HEK293T (cell line): ENCODE measurements around the gene CAT.

Source experiments
- CTCF ChIA-PET: fragments of 350-600 bp; formaldehyde crosslinking; extraction: SDS; loops from one replicate; lab custom pipeline; 2021; ENCODE audit warnings: antibody characterized with exemption, inconsistent platforms; lab: Yijun Ruan, JAX
- POLR2A ChIA-PET: fragments of 350-600 bp; formaldehyde crosslinking; extraction: SDS; loops from one replicate; lab custom pipeline; 2020; ENCODE audit warnings: antibody characterized with exemption, inconsistent platforms; lab: Yijun Ruan, JAX
- DNase-seq: peaks from one replicate; pipeline ENCODE4 v3.0.0; 2012; ENCODE audit warnings: mixed read lengths; ENCODE audit errors: extremely low spot score
- ARNT ChIP-seq: fragments of 450-650 bp; IDR thresholded peaks from 2 replicates; pipeline ENCODE4 v1.6.1; 2017; ENCODE audit warnings: mild to moderate bottlenecking
- BHLHE40 ChIP-seq: fragments of 450-650 bp; IDR thresholded peaks from 2 replicates; pipeline ENCODE4 v1.6.1; 2016; ENCODE audit warnings: mild to moderate bottlenecking, moderate library complexity, borderline replicate concordance
- ELF4 ChIP-seq: fragments of 450-650 bp; IDR thresholded peaks from 2 replicates; pipeline ENCODE4 v1.6.1; 2017; ENCODE audit warnings: antibody characterized with exemption
- FOXA1 ChIP-seq: fragments of 450-650 bp; IDR thresholded peaks from 2 replicates; pipeline ENCODE4 v1.6.1; 2016; ENCODE audit warnings: mild to moderate bottlenecking
- FOXK2 ChIP-seq: fragments of 450-650 bp; IDR thresholded peaks from 2 replicates; pipeline ENCODE4 v1.6.1; 2016; ENCODE audit warnings: mild to moderate bottlenecking
- FOXM1 ChIP-seq: fragments of 450-650 bp; IDR thresholded peaks from 2 replicates; pipeline ENCODE4 v1.6.1; 2017; ENCODE audit warnings: mild to moderate bottlenecking, borderline replicate concordance
- HDGF ChIP-seq: fragments of 450-650 bp; IDR thresholded peaks from 2 replicates; pipeline ENCODE4 v1.6.1; 2017; ENCODE audit warnings: antibody characterized with exemption, borderline replicate concordance
- L3MBTL2 ChIP-seq: fragments of 450-650 bp; conservative IDR thresholded peaks from 2 replicates; pipeline ENCODE4 v1.6.1; 2016; ENCODE audit warnings: mild to moderate bottlenecking
- LEF1 ChIP-seq: fragments of 450-650 bp; IDR thresholded peaks from 2 replicates; pipeline ENCODE4 v1.6.1; 2017; ENCODE audit warnings: mild to moderate bottlenecking, borderline replicate concordance
- NFRKB ChIP-seq: fragments of 450-650 bp; IDR thresholded peaks from 2 replicates; pipeline ENCODE4 v1.6.1; 2016; ENCODE audit warnings: mild to moderate bottlenecking, moderate library complexity
- PKNOX1 ChIP-seq: fragments of 450-650 bp; IDR thresholded peaks from 2 replicates; pipeline ENCODE4 v1.6.1; 2016
- SP1 ChIP-seq: fragments of 450-650 bp; IDR thresholded peaks from 2 replicates; pipeline ENCODE4 v1.6.1; 2017
- SUZ12 ChIP-seq: fragments of 450-650 bp; IDR thresholded peaks from 2 replicates; pipeline ENCODE4 v1.6.1; 2016; ENCODE audit warnings: mild to moderate bottlenecking
- TARDBP ChIP-seq: fragments of 450-650 bp; IDR thresholded peaks from 2 replicates; pipeline ENCODE4 v1.6.1; 2016
- ZNF384 ChIP-seq: fragments of 450-650 bp; IDR thresholded peaks from 2 replicates; pipeline ENCODE4 v1.6.1; 2016

The CAT gene

DNA sequence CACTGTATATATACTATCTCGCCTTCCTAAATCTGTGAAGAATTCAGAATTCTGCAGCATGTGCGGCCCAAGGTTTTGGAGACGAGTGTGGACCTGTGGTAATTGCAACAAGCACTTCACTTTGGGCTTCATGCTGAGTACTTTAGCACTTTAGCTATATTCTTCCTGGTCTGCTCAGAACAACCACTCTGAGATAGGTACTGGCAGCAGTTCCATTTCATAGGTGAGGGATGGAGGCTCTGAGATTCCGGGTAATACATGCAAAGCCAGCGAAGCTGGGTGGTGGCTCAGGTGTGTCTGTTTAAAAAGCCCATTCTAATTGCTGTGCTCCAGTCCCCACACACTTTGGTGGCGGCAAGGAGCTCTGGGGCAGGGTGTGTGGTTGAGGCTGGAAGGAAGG lies 68.4 kb downstream of the CAT start:
- POLR2A ChIA-PET, result no interaction called here
- CTCF ChIA-PET, result no interaction called here

DNA sequence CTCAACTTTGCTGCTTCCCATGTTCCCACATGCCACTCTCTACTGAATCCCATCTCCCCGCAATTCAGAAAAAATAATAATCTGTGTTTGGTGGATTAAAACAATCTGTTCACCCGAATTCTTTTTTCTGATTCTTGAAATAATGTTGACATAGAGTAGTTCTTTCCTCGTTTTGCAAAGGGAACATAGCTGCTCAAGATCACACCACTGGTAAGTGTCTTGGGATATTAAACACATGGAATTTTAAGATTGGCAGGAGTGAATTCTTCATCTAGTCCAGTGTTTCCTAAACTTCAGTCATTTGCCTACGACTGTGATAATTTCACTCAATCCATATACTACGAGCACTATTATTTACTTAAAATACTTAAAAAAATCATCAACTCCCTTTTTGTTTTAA lies 68.9 kb downstream of the CAT start:
- DNase-seq, result no peak
- ChIA-PET CTCF (no interaction called here), POLR2A (no interaction called here)
- TF ChIP-seq L3MBTL2, result no peak
- TF ChIP-seq SP1, result no peak
- no peak for TF ChIP-seq PKNOX1

More for the DNA sequence above, 68.4 kb downstream of the CAT start:
- DNase-seq, result no peak
- TF ChIP-seq BHLHE40 (no peak), HDGF (no peak), TARDBP (no peak), ARNT (no peak), FOXM1 (no peak), NFRKB (no peak), L3MBTL2 (no peak), FOXK2 (no peak), SP1 (no peak), PKNOX1 (no peak), SUZ12 (no peak), ZNF384 (no peak)

DNA sequence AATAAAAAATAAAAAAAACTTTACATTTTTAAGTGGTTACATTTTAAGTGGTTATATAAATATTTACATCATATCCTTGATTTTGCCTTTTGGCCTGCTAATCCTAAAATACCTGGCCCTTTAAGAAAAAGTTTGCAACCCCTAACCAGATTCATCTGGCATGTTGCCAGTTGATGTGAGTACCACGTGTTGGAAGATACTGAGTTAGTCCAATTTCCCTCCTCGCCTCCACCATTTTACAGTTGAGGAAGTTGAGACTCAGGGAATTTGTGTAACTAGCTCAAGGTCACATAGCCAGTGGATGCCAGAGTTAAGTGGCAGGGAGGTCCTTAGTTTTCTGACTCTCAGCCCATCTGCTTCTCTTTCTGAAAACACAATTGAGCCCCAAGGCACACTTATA lies 69.8 kb downstream of the CAT start:
- ChIA-PET POLR2A (no interaction called here), CTCF (interaction anchor here (0.6 kb wide), 1 partner anchor 53 kb away, joined by 3 read pairs; no protein-coding TSS in a partner anchor)
- TF ChIP-seq PKNOX1 (no peak), L3MBTL2 (0 out of 2 replicates have a peak, but pooled peaks have one; percentile 35)
- DNase-seq, result no peak

DNA sequence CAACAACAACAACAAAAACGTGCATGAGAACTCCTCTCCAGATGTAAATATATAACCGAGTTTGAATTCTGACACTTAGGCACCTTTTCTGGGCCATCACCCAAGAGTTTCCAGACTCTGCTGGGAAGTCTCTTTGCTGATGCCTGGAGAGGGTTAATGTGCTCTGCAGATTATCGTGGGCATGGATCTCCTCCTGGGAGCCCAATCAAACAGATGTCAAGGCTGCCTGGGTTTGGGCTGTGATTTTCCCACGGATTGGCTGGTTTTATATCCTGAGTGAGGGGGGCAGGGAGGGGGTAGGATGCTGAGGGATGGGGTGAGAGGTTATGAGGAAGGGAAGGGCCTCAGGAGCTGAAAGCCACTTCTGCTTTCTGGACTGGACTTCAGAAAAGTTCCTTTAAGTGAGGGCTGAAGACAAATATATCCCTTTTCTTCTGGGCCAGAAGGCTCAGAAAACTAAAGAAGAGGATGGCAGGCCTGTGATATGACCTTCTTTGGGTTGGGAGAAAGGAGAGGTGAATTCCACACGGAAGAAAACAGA lies 70.7 kb downstream of the CAT start:
- ChIA-PET CTCF (no interaction called here), POLR2A (no interaction called here)
- TF ChIP-seq HDGF, result no peak
- TF ChIP-seq SUZ12, result no peak
- TF ChIP-seq SP1, result no peak
- DNase-seq, result no peak

GRCh38 chr11:34510218-34510617 lies 71.5 kb downstream of the CAT start:
- ChIA-PET POLR2A (no interaction called here), CTCF (no interaction called here)
- TF ChIP-seq LEF1 (no peak), BHLHE40 (no peak)
- no peak for DNase-seq

GRCh38 chr11:34510673-34511072 lies 71.9 kb downstream of the CAT start:
- DNase-seq, result no peak
- ChIA-PET POLR2A (no interaction called here), CTCF (no interaction called here)
- no peak for TF ChIP-seq FOXK2
- TF ChIP-seq FOXA1, result no peak
- TF ChIP-seq ELF4, result no peak

DNA sequence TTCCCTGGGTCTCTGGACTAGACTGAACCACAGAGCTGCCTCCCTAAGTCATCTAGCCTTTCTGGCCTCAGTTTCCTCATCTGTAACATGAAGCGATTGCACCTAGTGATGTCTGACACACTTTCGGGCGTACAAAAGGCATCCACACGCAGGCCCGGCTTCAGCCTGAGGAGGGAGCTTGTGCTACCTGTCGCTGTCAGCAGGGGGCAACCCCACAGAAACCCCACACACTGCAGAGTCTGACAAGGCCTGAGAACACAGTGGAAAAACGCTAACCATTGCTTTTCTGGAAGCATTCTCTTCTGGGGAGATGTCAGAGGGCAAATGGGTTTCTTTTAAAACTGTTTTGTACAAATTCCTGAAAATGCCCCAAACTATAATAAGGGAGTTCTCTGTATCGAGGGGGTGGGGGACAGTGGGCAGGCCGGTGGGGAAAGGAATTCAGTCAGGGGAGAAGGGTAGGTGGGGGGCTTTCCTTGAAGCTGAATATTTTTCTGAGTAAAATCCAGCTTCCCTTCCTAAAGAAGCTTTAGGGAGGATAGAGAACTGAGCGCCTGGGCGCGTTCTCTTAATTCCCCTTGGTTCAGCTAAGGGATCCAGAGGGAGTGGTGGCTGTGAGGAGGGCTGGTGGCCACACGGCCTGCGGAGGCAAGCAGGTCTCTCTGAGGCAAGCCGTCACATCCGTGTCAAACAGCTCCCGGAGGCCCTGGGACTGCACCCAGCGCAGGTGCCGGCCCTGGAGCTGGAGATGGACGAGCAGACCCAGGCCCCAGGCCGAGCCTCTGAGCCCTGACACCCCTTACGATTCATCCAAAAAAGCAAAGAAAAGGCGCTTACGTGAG lies 74.3 kb downstream of the CAT start:
- peak; percentile 83 for DNase-seq
- ChIA-PET CTCF (interaction anchor here (0.6 to 1.6 kb wide), 8 partner anchors 11 to 880 kb away, joined by 3 to 9 read pairs (median 4); no protein-coding TSS in a partner anchor), POLR2A (no interaction called here)
- TF ChIP-seq BHLHE40 (no peak), FOXK2 (no peak), SUZ12 (no peak), ARNT (no peak), SP1 (no peak), FOXA1 (no peak)
